Stimulated activated CD4-positive, alpha-beta T cell treated with anti-CD3 and anti-CD28 coated beads, TNF-alpha, amount 100 ng/mL, for 4 hours (primary cell): ENCODE measurements around the gene FBXO4.
"Not testable (repeated sequence)": the region's sequence is repeated elsewhere in the genome, so short reads cannot be mapped to it uniquely, and the experiment has no call there.

Source experiments
- DNase-seq, 3 experiments: peaks; one replicate each; pipeline ENCODE4 v3.0.0-alpha.2; 2020; ENCODE audit warnings: low read depth in 3 of 3

The FBXO4 gene

DNA sequence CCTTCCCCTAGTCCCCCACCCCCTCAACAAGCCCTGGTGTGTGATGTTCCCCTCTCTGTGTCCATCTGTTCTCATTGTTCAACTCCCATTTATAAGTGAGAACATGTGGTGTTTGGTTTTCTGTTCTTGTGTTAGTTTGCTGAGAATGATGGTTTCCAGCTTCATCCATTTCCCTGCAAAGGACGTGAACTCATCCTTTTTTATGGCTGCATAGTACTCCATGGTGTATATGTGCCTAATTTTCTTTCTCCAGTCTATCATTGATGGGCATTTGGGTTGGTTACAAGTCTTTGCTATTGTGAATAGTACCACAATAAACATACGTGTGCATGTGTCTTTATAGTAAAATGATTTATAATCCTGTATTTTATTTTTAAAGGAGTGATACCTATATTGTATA is 57.8 kb downstream of the FBXO4 start:
- DNase-seq = not testable (repeated sequence)

DNA sequence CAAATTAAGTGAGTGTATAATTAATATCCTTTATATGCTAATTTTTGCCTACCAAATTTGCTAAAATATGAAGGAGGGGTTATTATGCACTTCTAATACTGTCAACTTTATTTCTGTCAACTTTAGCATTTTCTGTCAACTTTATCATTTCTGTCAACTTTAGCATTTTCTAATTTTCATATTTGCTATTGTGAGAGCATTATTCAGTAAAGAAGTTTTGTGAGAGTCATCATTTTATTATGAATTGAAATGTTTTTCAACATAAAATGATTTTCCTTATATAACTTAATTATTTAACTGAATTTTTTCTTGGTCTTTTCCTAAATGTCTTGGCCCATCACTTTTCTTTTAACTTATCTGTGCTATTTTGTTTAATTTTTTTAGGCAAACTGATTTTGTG is 58.2 kb downstream of the FBXO4 start:
- DNase-seq = no peak

DNA sequence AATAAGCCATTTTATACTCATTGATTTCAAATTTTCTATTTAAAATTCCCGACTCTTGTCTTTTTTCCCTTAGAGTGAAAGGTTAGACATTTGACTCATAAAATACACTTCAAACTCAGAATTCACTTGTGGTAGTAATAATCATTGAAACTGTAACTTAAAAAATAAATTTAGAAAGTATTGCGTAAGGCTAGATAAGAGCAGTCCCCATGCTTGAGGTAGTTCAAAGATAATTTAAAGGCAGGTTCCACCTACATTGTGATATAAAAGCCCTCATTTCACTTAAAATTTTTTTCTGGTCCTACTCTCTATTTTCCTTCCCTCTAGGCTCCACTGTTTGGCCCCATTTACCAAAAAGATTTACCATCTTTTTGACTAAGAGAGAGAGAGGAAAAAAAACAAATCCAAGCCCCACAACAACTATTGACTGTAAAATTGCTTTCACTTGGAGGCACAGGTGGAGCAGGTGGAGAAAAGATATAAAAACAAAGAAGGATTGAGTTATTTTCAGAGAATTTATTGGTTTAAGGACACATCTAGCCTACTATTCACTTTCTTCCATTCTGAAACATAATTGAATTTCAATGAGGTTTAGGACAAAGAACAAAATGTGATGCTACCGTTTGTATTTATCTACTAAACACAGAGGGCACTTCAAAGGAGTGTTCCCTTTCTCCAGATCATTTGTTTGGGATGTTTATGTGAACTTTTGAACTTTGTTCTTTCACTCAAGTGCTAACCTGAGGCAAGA is 61.0 kb downstream of the FBXO4 start:
- DNase-seq = no peak
